Mesenchymal stem cell (in vitro differentiated cells and primary cell): Measurements from ENCODE around the gene TJP3.
"Not testable (repeated sequence)": the region's sequence is repeated elsewhere in the genome, so short reads cannot be mapped to it uniquely, and the experiment has no call there.

ENCODE experiments used
- DNase-seq: peaks from one replicate; pipeline ENCODE4 v3.0.0-alpha.2; 2013
- H2AFZ ChIP-seq: one replicate; pipeline ENCODE4 v1.6.1; 2013; ENCODE audit warnings: low read depth, mild to moderate bottlenecking, control low read depth, inconsistent platforms, low read length, moderate library complexity
- H2AK5ac ChIP-seq: 2 replicates; pipeline ENCODE4 v1.6.1; 2013; ENCODE audit warnings: low read length, moderate library complexity, mild to moderate bottlenecking, inconsistent platforms; ENCODE audit not compliant: severe bottlenecking
- H2BK120ac ChIP-seq: one replicate; pipeline ENCODE4 v1.6.1; 2013; ENCODE audit warnings: low read depth, mild to moderate bottlenecking, inconsistent platforms, low read length, moderate library complexity
- H2BK12ac ChIP-seq, 2 experiments: one replicate each; pipeline ENCODE4 v1.6.1; 2013; ENCODE audit warnings: inconsistent platforms in 2 of 2, low read length in 2 of 2, mild to moderate bottlenecking in 2 of 2, moderate library complexity in 2 of 2, control low read depth in 1 of 2
- H2BK15ac ChIP-seq: one replicate; pipeline ENCODE4 v1.6.1; 2013; ENCODE audit warnings: mild to moderate bottlenecking, low read depth, inconsistent platforms; ENCODE audit not compliant: poor library complexity, severe bottlenecking
- H2BK5ac ChIP-seq: 2 replicates; pipeline ENCODE4 v1.6.1; 2013; ENCODE audit warnings: low read depth, mild to moderate bottlenecking, low read length, control low read depth, inconsistent platforms; ENCODE audit not compliant: poor library complexity, severe bottlenecking
- H3K14ac ChIP-seq, 2 experiments: one replicate each; pipeline ENCODE4 v1.6.1; 2013; ENCODE audit warnings: inconsistent platforms in 2 of 2, low read length in 2 of 2, control low read depth in 1 of 2, mild to moderate bottlenecking in 1 of 2, moderate library complexity in 1 of 2
- H3K18ac ChIP-seq, 2 experiments: one replicate each; pipeline ENCODE4 v1.6.1; 2013; ENCODE audit warnings: inconsistent platforms in 2 of 2, low read length in 2 of 2, control low read depth in 1 of 2, low read depth in 1 of 2, mild to moderate bottlenecking in 1 of 2
- H3K23ac ChIP-seq, 2 experiments: one replicate each; pipeline ENCODE4 v1.6.1; 2013; ENCODE audit warnings: inconsistent platforms in 2 of 2, low read length in 2 of 2, mild to moderate bottlenecking in 2 of 2, moderate library complexity in 2 of 2, control low read depth in 1 of 2
- H3K27ac ChIP-seq: 2 replicates; pipeline ENCODE4 v1.5.1; 2013; ENCODE audit warnings: mild to moderate bottlenecking, moderate library complexity, low read length, control low read depth, inconsistent platforms; ENCODE audit not compliant: poor library complexity, severe bottlenecking
- H3K27me3 ChIP-seq, 2 experiments: 2 replicates each; pipeline versions ENCODE4 v1.6.1 to v1.7.0; 2013; ENCODE audit warnings: low read length in 2 of 2, mild to moderate bottlenecking in 2 of 2, moderate library complexity in 2 of 2, control low read depth in 1 of 2, inconsistent platforms in 1 of 2; ENCODE audit not compliant: control insufficient read depth in 1 of 2, insufficient read depth in 1 of 2
- H3K36me3 ChIP-seq, 2 experiments: 2 replicates each; pipeline versions ENCODE4 v1.6.1 to v1.7.0; 2013; ENCODE audit warnings: low read length in 2 of 2, control low read depth in 1 of 2, inconsistent platforms in 1 of 2, low read depth in 1 of 2, mild to moderate bottlenecking in 1 of 2; ENCODE audit not compliant: insufficient read depth in 2 of 2, control insufficient read depth in 1 of 2
- H3K4ac ChIP-seq, 2 experiments: one replicate each; pipeline ENCODE4 v1.6.1; 2013; ENCODE audit warnings: inconsistent platforms in 2 of 2, low read length in 2 of 2, mild to moderate bottlenecking in 2 of 2, moderate library complexity in 2 of 2, control low read depth in 1 of 2, low read depth in 1 of 2
- H3K4me1 ChIP-seq: 2 replicates; pipeline ENCODE4 v1.6.1; 2013; ENCODE audit warnings: low read depth, low read length, control low read depth; ENCODE audit not compliant: control insufficient read depth, insufficient read depth
- H3K4me2 ChIP-seq: 2 replicates; pipeline ENCODE4 v1.6.1; 2013; ENCODE audit warnings: low read length, mild to moderate bottlenecking, inconsistent platforms; ENCODE audit not compliant: poor library complexity, severe bottlenecking
- H3K4me3 ChIP-seq, 2 experiments: 2 replicates each; pipeline versions ENCODE4 v1.5.1 to v1.7.0; 2013; ENCODE audit warnings: low read length in 2 of 2, mild to moderate bottlenecking in 2 of 2, control low read depth in 1 of 2, low read depth in 1 of 2; ENCODE audit not compliant: insufficient read depth in 1 of 2
- H3K79me1 ChIP-seq: replicated peaks from 2 replicates; pipeline ENCODE4 v1.6.1; 2013; ENCODE audit warnings: mild to moderate bottlenecking, control low read depth, low read length, inconsistent platforms; ENCODE audit not compliant: poor library complexity, severe bottlenecking
- H3K9ac ChIP-seq: 2 replicates; pipeline ENCODE4 v1.7.0; 2013; ENCODE audit warnings: mild to moderate bottlenecking, low read length, moderate library complexity
- H3K9me3 ChIP-seq: 2 replicates; pipeline ENCODE4 v1.7.0; 2013; ENCODE audit warnings: mild to moderate bottlenecking, low read length; ENCODE audit not compliant: control insufficient read depth
- H4K8ac ChIP-seq: one replicate; pipeline ENCODE4 v1.6.1; 2013; ENCODE audit warnings: inconsistent platforms, mild to moderate bottlenecking, low read length, moderate library complexity
- H4K91ac ChIP-seq: one replicate; pipeline ENCODE4 v1.6.1; 2013; ENCODE audit warnings: mild to moderate bottlenecking, low read length, inconsistent platforms
- WGBS: methylation state at CpG from one replicate; pipeline ENCODE4 v1.1.7; 2013; ENCODE audit warnings: mixed read lengths; 5-methylcytosine and 5-hydroxymethylcytosine counted together

The TJP3 gene

GRCh38 chr19:3757705-3758104 lies 49.5 kb downstream of the TJP3 start:
- not testable (repeated sequence) for H3K18ac ChIP-seq, H3K9ac ChIP-seq, H2AK5ac ChIP-seq, H4K91ac ChIP-seq, H4K8ac ChIP-seq, H3K14ac ChIP-seq, H2BK15ac ChIP-seq, H3K27me3 ChIP-seq, H2BK120ac ChIP-seq, H3K4me2 ChIP-seq, H3K4me3 ChIP-seq, H2BK12ac ChIP-seq, H2AFZ ChIP-seq, H3K9me3 ChIP-seq, H2BK5ac ChIP-seq, H3K27ac ChIP-seq, DNase-seq, H3K23ac ChIP-seq, H3K4ac ChIP-seq
- peaks cover 38% of the 10 kb centered on the region for H3K79me1 ChIP-seq
- WGBS, result 98% methylated on average over 6 of the region's 7 CpGs
- H3K4me1 ChIP-seq, result peaks cover 19% of the 10 kb centered on the region
- H3K36me3 ChIP-seq, result peaks cover 23 to 46% of the 10 kb centered on the region in 2 experiments

- not testable (repeated sequence) for H4K8ac ChIP-seq, H3K4ac ChIP-seq, H3K9me3 ChIP-seq, H3K4me3 ChIP-seq, H2BK120ac ChIP-seq, H2BK5ac ChIP-seq, H3K27me3 ChIP-seq, H3K18ac ChIP-seq, H4K91ac ChIP-seq, DNase-seq, H3K4me2 ChIP-seq, H2AFZ ChIP-seq, H3K27ac ChIP-seq, H3K9ac ChIP-seq, H3K14ac ChIP-seq, H3K23ac ChIP-seq, H2BK15ac ChIP-seq, H2AK5ac ChIP-seq, H2BK12ac ChIP-seq
- WGBS, result 96% methylated on average over 13 of the region's 13 CpGs
- H3K4me1 ChIP-seq, result peaks cover 19% of the 10 kb centered on the region
- peaks cover 41% of the 10 kb centered on the region for H3K79me1 ChIP-seq
- peaks cover 23 to 41% of the 10 kb centered on the region in 2 experiments for H3K36me3 ChIP-seq
Measured at GRCh38 chr19:3758297-3758696, 50.1 kb downstream of the TJP3 start.

- Histone ChIP-seq H3K79me1 (peaks cover 38% of the 10 kb centered on the region), H4K8ac (no peak overlapping the region), H2AFZ (no peak overlapping the region), H3K27me3 (no peaks in the 10 kb centered on the region), H3K4me3 (no peak overlapping the region), H2BK12ac (no peak overlapping the region), H2BK120ac (no peak overlapping the region), H3K9ac (peak overlapping the region; percentile 95), H3K36me3 (peaks cover 23 to 29% of the 10 kb centered on the region in 2 experiments), H3K4me2 (no peak overlapping the region), H3K14ac (no peak overlapping the region), H3K4me1 (peaks cover 22% of the 10 kb centered on the region), H2AK5ac (no peak overlapping the region), H2BK15ac (no peak overlapping the region), H3K4ac (no peak overlapping the region), H3K27ac (no peak overlapping the region), H3K23ac (peak overlapping the region in 1 of 2 experiments; percentile 90), H4K91ac (no peak overlapping the region), H2BK5ac (no peak overlapping the region), H3K9me3 (no peaks in the 10 kb centered on the region), H3K18ac (no peak overlapping the region)
- no peak for DNase-seq
- 93% methylated on average over 18 of the region's 19 CpGs for WGBS
Measured at GRCh38 chr19:3759482-3760254, 51.5 kb downstream of the TJP3 start.

- 42% methylated on average over 7 of the region's 7 CpGs for WGBS
- Histone ChIP-seq H2AK5ac (peak overlapping the region; percentile 82), H2AFZ (peak overlapping the region; percentile 83)
Measured at GRCh38 chr19:3760871-3761361, 52.7 kb downstream of the TJP3 start.

More at GRCh38 chr19:3760871-3761361, 52.7 kb downstream of the TJP3 start:
- Histone ChIP-seq H3K4me1 (peaks cover 22% of the 10 kb centered on the region), H2BK12ac (no peak overlapping the region), H2BK5ac (no peak overlapping the region), H3K9ac (peak overlapping the region; percentile 95), H3K36me3 (peaks cover 28 to 37% of the 10 kb centered on the region in 2 experiments), H2BK120ac (no peak overlapping the region), H3K27me3 (no peaks in the 10 kb centered on the region), H3K79me1 (peaks cover 34% of the 10 kb centered on the region), H4K91ac (no peak overlapping the region), H3K23ac (peak overlapping the region in 1 of 2 experiments; percentile 99), H3K4ac (peak overlapping the region in 1 of 2 experiments; percentile 91), H3K18ac (peak overlapping the region in 1 of 2 experiments; percentile 92), H3K14ac (peak overlapping the region in 1 of 2 experiments; percentile 82), H3K9me3 (no peaks in the 10 kb centered on the region), H4K8ac (peak overlapping the region; percentile 69), H3K4me2 (peak overlapping the region; percentile 97), H3K27ac (no peak overlapping the region), H3K4me3 (peak overlapping the region; percentile 95 to 97), H2BK15ac (peak overlapping the region; percentile 48)
- DNase-seq, result no peak
